NCI-H748 (cell line): ENCODE data around the gene AHDC1.

Experiments
- DNase-seq: peaks from one replicate; lab custom pipeline; 2025; ENCODE audit not compliant: unreplicated experiment; lab: John Stamatoyannopoulos, UW

Gene AHDC1

GRCh38 chr1:27599605-27600497, 4.1 kb downstream of the AHDC1 start:
- DNase-seq: no peak

- no peak for DNase-seq
Observed at GRCh38 chr1:27598902-27599528, 4.9 kb downstream of the AHDC1 start.

- DNase-seq: no peak
Observed at GRCh38 chr1:27598295-27598687, 5.7 kb downstream of the AHDC1 start.

- no peak for DNase-seq
Observed at GRCh38 chr1:27597516-27598294, 6.2 kb downstream of the AHDC1 start.

- DNase-seq: no peak
Observed at GRCh38 chr1:27596986-27597385, 7.0 kb downstream of the AHDC1 start.

- no peak for DNase-seq
Observed at GRCh38 chr1:27596261-27596660, 7.7 kb downstream of the AHDC1 start.

- no peak for DNase-seq
Observed at GRCh38 chr1:27595597-27595996, 8.3 kb downstream of the AHDC1 start.

GRCh38 chr1:27594564-27595510, 9.1 kb downstream of the AHDC1 start:
- DNase-seq: no peak

GRCh38 chr1:27593678-27594563, 10.0 kb downstream of the AHDC1 start:
- no peak for DNase-seq

- no peak for DNase-seq
Observed at GRCh38 chr1:27592931-27593677, 10.8 kb downstream of the AHDC1 start.

- no peak for DNase-seq
Observed at GRCh38 chr1:27592232-27592930, 11.6 kb downstream of the AHDC1 start.

- peak; percentile 19 for DNase-seq
Observed at GRCh38 chr1:27591622-27592021, 12.3 kb downstream of the AHDC1 start.

- no peak for DNase-seq
Observed at GRCh38 chr1:27590917-27591508, 12.9 kb downstream of the AHDC1 start.

- DNase-seq: peak; percentile 11
Observed at GRCh38 chr1:27589841-27590426, 14.0 kb downstream of the AHDC1 start.

GRCh38 chr1:27589441-27589840, 14.5 kb downstream of the AHDC1 start:
- DNase-seq: no peak

GRCh38 chr1:27588256-27589232, 15.4 kb downstream of the AHDC1 start:
- no peak for DNase-seq
